ENCODE data around the gene TANGO6.

DNA sequence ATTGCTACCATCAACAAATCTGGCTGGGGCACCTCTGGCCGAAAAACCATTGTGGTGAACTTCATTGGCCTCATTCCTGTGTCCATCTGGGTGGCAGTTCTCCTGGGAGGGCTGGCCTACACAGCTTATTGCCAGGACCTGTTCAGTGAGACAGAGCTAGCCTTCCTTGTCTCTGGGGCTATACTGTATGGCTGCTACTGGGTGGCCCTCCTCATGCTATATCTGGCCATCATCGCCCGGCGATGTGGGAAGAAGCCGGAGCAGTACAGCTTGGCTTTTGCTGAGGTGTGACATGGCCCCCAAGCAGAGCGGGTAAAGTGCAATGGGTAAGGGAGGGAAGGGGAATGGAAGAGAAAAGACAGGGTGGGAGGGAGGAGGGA is 271.6 kb downstream of the TANGO6 start:
- no peak for TF ChIP-seq CTCF (IDR thresholded peaks at IDR 0.05)
- no peak for TF ChIP-seq POLR2A (IDR thresholded peaks at IDR 0.05)
